Measurements from ENCODE around the gene STXBP6. TPM values are rescaled to one million over a fixed set of nuclear protein-coding genes. Genes with fewer than 3 reads are reported as not detected.

STXBP6 gene
- total and polyA plus RNA-seq, 2 of the 13 experiments (the other 11 are each of a cell fraction or from before 2014, with no cell fraction given) = 35.3 to 42.8 TPM

DNA sequence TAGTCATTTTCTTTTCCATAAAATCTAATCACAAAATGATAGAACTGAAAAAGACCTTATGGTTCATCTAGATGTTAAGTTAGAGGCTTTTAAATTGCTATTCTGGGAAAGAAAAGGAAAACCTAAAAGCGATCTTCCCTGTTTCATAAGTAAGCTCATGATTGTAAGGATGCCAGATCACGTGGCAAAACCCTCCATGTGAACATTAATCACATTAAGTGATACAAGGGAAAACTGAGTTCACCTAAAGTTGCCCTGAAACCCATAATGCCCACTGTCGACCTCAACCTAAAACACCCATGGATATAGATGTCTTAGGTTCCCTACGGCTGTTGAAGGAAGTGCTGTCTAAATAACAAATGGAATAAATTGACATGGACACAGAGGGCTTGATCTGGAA, 3.0 kb upstream of the STXBP6 start:
- ChIA-PET POLR2A (no interaction called here), CTCF (ENCODE audit: low intra/inter-chr PET ratio, low total read pairs) (no interaction called here)
- no peak for FAIRE-seq
- Histone ChIP-seq H3K9ac (ENCODE audit: insufficient read depth, low read depth, low read length) (no peak overlapping the region), H3K79me2 (ENCODE audit: insufficient read depth, low read length) (no peaks in the 10 kb centered on the region), H3K9me3 (ENCODE audit: low read length) (no peaks in the 10 kb centered on the region), H3K27ac (ENCODE audit: extremely low read length, insufficient read depth, low read length) (no peak overlapping the region), H3K27me3 (ENCODE audit: control insufficient read depth in 1 of 2, insufficient read depth in 2 of 2, low read length in 2 of 2) (peaks cover 0 to 25% of the 10 kb centered on the region in 2 experiments; a peak in 3 of 5 replicates), H4K20me1 (ENCODE audit: insufficient read depth, low read length) (no peaks in the 10 kb centered on the region), H3K4me3 (replicated peaks in 1 of 3; ENCODE audit: insufficient read depth in 1 of 3, low read depth in 2 of 3, low read length in 3 of 3) (no peak overlapping the region), H3K4me1 (ENCODE audit: insufficient read depth, low read length) (peaks cover 26% of the 10 kb centered on the region), H3K4me2 (ENCODE audit: low read depth, low read length) (no peak overlapping the region), H3K36me3 (replicated peaks in 1 of 2; ENCODE audit: control insufficient read depth in 1 of 2, insufficient read depth in 2 of 2, low read length in 2 of 2) (no peaks in the 10 kb centered on the region), H2AFZ (ENCODE audit: low read length) (no peak overlapping the region)
- no peak for ATAC-seq
- 41% methylated on average over 4 of the region's 4 CpGs for WGBS (ENCODE audit: low lambda C conversion rate)
- in situ Hi-C loops (cut with HindIII; ENCODE audit: extremely low pct_ligation_motif_present, low pct_unique_long_range_greater_than_20kb) = no loop called here
- no peak for DNase-seq (ENCODE audit: low spot score)
- TF ChIP-seq ZNF75D (CRISPR knock-in tag; IDR thresholded peaks at IDR 0.05; ENCODE audit: borderline replicate concordance) = no peak
- TF ChIP-seq, protein P1, sequence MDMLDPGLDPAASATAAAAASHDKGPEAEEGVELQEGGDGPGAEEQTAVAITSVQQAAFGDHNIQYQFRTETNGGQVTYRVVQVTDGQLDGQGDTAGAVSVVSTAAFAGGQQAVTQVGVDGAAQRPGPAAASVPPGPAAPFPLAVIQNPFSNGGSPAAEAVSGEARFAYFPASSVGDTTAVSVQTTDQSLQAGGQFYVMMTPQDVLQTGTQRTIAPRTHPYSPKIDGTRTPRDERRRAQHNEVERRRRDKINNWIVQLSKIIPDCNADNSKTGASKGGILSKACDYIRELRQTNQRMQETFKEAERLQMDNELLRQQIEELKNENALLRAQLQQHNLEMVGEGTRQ (IDR thresholded peaks at IDR 0.05; ENCODE audit: low read depth, low read length) = 0 out of 2 replicates have a peak, but pooled peaks have one; percentile 12
- TF ChIP-seq, protein P1 (CRISPR knock-in tag; IDR thresholded peaks at IDR 0.05; ENCODE audit: borderline replicate concordance) = no peak
- no TSS peak for BruUV-seq (replicated peaks)
- intact Hi-C loops (cut with micrococcal nuclease; ENCODE audit: unreplicated experiment) = no loop called here

DNA sequence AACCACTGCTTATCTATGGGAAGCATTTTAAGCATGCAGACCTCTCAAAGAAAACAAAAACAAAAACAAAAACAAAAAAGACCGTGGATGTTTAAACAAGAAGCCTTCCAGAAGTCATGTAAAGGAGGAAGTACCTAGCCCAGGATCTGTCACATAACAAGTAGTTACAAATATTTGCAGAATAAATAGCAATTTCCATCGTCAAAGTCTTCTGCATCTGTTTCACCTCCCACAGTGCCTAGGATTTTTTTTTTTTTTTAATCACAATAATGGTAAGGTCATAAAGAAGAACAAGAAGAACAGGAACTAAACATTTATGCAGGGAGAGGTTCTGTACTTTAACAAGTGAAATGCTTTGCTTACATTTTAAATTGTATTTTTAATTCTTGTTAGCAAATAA, 2.4 kb upstream of the STXBP6 start:
- 3% methylated on average over 2 of the region's 2 CpGs for WGBS (ENCODE audit: low lambda C conversion rate)
- in situ Hi-C loops (cut with HindIII; ENCODE audit: extremely low pct_ligation_motif_present, low pct_unique_long_range_greater_than_20kb) (no loop called here), intact Hi-C loops (cut with micrococcal nuclease; ENCODE audit: unreplicated experiment) (no loop called here)
- Histone ChIP-seq H3K79me2 (ENCODE audit: insufficient read depth, low read length) (no peaks in the 10 kb centered on the region), H3K4me3 (replicated peaks in 1 of 3; ENCODE audit: insufficient read depth in 1 of 3, low read depth in 2 of 3, low read length in 3 of 3) (no peak overlapping the region), H3K4me1 (ENCODE audit: insufficient read depth, low read length) (peaks cover 31% of the 10 kb centered on the region), H3K27me3 (ENCODE audit: control insufficient read depth in 1 of 2, insufficient read depth in 2 of 2, low read length in 2 of 2) (peaks cover 0 to 25% of the 10 kb centered on the region in 2 experiments; a peak in 3 of 5 replicates), H3K9me3 (ENCODE audit: low read length) (no peaks in the 10 kb centered on the region), H3K27ac (ENCODE audit: extremely low read length, insufficient read depth, low read length) (no peak overlapping the region), H2AFZ (ENCODE audit: low read length) (no peak overlapping the region), H3K36me3 (replicated peaks in 1 of 2; ENCODE audit: control insufficient read depth in 1 of 2, insufficient read depth in 2 of 2, low read length in 2 of 2) (no peaks in the 10 kb centered on the region), H4K20me1 (ENCODE audit: insufficient read depth, low read length) (no peaks in the 10 kb centered on the region), H3K9ac (ENCODE audit: insufficient read depth, low read depth, low read length) (no peak overlapping the region), H3K4me2 (ENCODE audit: low read depth, low read length) (no peak overlapping the region)
- TF ChIP-seq, protein P2, sequence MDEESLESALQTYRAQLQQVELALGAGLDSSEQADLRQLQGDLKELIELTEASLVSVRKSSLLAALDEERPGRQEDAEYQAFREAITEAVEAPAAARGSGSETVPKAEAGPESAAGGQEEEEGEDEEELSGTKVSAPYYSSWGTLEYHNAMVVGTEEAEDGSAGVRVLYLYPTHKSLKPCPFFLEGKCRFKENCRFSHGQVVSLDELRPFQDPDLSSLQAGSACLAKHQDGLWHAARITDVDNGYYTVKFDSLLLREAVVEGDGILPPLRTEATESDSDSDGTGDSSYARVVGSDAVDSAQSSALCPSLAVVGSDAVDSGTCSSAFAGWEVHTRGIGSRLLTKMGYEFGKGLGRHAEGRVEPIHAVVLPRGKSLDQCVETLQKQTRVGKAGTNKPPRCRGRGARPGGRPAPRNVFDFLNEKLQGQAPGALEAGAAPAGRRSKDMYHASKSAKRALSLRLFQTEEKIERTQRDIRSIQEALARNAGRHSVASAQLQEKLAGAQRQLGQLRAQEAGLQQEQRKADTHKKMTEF (CRISPR knock-in tag; IDR thresholded peaks at IDR 0.05) = no peak
- no peak for TF ChIP-seq TGIF2 (CRISPR knock-in tag; IDR thresholded peaks at IDR 0.05)
- TF ChIP-seq ZNF879 (CRISPR knock-in tag; IDR thresholded peaks at IDR 0.05) = no peak
- TF ChIP-seq ZBTB7A (CRISPR knock-in tag; IDR thresholded peaks at IDR 0.05) = no peak
- no peak for TF ChIP-seq POLR2AphosphoS2 (IDR thresholded peaks at IDR 0.05; ENCODE audit: low read depth, low read length)
- TF ChIP-seq ZNF251 (CRISPR knock-in tag; IDR thresholded peaks at IDR 0.05) = no peak
- TF ChIP-seq ZSCAN29 (CRISPR knock-in tag; conservative IDR thresholded peaks at IDR 0.05) = no peak
- TF ChIP-seq ZNF747 (CRISPR knock-in tag; IDR thresholded peaks at IDR 0.05; ENCODE audit: borderline replicate concordance) = no peak
- TF ChIP-seq PHF8 (CRISPR knock-in tag; IDR thresholded peaks at IDR 0.05) = no peak
- DNase-seq (ENCODE audit: low spot score) (no peak), FAIRE-seq (no peak), ATAC-seq (no peak)
- ChIA-PET CTCF (ENCODE audit: low intra/inter-chr PET ratio, low total read pairs) (no interaction called here), POLR2A (no interaction called here)
- no TSS peak for BruUV-seq (replicated peaks)

All from HepG2 (cell line).